GM21515 (cell line): ENCODE measurements around the gene ANKMY1.
A peak's percentile ranks its signal among the peaks of the same experiment; 100 is the strongest.

ENCODE experiments used
- ATAC-seq: cut with Tn5 transposase; IDR thresholded peaks from one replicate; pipeline ENCODE4 v1.9.1; 2021; ENCODE audit not compliant: unreplicated experiment

Gene ANKMY1

DNA sequence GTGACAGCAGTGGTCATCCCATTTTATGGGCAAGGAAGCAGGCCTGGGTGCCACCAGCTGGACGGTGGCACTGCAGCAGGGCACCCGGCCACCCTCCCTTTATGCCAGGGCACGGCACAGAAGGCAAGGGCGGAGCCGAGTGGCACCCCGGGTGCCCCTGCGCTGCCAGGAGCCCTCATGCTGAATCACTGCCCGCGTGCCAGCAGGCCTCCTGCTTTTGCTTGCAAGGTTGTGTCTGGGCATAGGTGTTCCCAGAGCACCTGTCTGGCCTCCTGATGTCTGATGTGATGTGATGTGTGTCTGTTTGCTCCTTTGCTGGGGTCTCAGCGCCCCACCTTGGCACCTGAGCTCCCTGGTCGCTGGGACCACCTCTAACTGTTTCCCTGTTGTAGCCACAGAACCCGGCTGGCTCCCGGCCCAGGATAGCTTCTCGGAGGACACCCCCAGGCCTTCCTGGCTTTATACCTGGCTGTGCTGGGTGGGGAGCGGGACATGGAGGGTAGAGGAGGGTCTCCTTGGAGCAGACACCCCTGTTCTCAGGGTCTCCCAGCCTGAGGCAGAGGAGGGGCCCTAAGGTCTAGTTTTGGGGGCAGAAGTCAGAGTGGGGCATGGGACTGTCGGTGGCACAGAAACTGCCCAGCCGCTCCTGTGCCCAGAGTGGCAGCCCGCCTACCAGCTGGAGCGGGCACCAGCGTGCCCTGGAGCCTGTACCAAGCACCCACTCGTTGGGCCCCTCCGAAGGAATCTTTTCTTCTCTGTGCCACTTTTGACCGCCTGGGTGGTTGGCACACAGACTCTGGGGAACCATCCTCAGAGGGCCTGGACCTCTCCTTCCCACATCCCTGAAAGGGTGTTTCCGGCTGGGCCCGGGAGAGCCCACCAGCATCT lies 118.7 kb downstream of the ANKMY1 start:
- no peak for ATAC-seq

DNA sequence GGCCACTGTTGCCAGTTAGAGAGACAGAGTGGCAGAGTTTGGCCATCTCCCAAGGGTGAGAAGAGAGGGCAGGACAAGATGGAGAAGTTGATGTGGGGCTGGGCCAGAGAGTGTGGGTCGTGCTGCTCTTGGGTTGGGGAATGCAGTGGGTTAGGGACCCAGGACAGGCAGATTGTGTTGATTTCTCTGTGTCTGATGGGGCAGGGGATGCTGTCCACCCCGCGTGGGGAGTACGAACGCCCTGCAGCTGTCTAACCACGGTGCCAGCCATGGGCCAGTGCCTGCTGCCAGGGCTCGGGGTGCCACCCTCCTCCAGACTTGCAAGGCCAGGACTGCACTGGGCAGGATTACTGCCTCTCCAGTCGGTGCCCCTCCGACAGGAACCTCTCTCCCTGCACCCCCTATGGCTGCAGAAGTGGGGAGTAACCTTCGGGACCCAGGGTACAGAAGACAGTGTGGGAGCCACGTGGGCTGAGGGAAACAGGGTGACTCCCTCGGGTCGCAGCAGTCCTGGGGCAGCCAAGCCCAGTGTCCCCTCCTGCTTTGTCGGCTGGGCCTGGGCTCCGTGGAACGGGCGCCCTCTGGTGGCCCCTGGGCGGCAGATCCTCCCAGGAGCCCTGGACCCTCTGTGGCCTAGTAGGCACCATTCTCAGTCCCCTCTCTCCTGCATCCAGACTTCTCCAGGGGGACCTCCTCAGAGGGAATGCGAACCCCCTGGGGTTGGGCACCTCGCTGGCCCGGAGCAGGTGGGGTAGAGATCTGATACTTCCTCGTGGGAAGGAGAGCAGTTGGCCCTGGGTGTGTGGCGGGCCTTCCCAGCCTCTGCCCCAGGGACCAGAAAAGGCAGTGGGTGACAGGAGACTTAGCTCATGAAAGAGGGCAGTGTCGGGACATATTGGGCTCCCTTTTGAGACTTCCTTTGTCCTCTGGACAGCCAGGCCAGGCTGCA lies 119.7 kb downstream of the ANKMY1 start:
- ATAC-seq: no peak

DNA sequence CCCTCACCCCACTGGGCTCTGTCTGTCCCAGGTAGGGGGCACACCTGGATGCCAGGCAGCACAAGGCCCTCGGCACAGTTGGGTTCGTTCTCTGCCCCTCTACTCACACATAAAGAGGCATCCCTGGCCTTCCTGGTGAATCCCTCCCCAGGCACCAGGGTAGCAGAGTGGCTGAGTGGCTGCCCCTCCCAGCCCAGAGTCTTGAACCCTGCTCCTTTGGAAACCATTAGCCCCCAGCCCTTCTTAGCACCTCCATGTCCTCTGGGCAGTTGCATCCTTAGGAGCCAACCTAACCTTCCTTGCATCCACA lies 120.3 kb downstream of the ANKMY1 start:
- no peak for ATAC-seq

DNA sequence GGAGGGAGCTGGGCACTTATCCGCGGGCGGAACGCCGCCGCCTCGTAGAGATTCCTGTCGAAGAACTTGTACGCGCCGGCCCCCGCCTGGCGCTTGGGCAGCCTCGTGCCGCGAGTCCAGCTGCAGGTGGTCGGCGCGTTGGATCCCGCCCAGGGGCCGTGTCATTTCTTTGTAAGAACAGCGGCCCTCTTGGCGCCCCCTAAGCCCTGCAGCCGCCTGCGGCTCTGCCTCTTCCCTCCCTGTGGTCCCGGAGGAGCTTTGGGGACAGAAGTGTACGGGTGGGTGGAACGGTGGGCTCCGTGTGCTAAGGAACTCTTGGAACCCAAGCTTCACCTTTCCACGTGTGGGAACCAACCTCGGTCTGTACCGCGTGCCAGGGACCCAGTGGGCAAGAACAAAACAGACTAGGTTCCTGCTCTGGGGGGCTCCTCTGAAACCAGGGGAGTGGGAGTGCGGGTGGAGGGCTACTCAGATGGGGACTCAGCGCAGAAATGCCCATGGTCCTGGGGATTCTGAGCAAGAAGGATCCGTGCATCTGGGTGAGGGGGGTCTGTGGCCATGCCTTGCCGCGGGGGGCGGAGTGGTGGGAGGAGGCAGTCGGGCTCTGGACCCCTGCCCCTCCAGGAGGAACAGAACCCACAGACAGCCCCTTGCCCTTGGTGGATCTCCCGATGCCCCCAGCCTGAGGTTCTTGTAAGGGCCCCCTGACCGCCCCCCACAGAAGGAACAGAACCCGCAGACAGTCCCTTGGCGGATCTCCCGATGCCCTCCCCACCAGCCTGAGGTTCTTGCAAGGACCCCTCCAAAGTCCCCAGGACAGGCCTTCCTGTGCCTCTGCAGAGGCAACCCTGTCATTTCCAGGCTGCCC lies 120.9 kb downstream of the ANKMY1 start:
- ATAC-seq: no peak

DNA sequence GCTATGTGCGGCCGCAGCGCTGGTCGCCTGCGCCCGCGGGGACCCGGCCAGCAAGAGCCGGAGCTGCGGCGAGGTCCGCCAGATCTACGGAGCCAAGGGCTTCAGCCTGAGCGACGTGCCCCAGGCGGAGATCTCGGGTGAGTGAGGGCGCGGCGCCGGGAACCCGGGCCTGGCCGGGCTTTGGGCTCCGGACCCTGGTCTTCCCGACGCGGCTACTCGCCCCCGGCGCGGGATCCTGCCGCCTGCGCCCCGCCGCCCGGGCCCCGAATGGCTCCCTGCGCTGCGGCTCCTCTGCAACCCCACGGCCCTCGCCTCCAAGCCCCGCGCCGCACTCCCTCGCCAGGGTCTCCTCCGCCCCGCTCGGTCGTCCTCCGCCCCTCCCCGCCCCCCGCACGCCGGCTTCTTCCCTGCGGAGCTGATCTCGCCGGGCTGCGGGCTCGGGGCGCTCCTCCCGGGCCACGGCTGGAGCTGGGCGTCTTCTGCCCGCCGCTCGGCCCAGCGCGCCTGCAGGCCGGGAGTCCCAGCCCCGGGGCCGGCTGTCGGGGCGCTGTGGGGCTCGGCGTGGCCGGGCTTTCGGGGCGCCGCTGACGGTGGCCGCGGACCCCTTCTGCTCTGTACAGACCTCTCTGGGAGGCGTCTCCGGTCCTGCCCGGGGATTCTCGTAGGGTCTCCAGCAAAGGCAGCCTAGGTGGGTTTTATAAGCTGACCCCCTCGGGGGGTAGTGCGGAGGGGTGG lies 121.7 kb downstream of the ANKMY1 start:
- peak; percentile 7 for ATAC-seq

DNA sequence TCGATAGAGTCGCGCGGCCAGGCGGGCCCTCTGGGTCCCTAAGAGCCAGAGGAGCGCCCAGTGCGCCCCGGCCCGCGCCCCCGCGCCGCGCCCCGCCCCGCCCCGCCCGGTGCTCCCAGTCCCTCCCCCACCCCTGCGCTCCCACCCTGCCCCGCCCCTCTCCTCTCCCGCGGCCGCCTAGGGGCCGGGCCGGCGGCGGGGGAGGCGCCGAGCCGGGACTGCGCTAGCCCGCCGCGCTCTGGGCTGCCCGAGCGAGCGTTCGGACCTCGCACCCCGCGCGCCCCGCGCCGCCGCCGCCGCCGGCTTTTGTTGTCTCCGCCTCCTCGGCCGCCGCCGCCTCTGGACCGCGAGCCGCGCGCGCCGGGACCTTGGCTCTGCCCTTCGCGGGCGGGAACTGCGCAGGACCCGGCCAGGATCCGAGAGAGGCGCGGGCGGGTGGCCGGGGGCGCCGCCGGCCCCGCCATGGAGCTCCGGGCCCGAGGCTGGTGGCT lies 122.3 kb downstream of the ANKMY1 start, which contains the start of gene GPC1:
GPC1 (plus strand) TSS at position 207 of the 491 bp plus-strand sequence; CDS start at position 463, 256 bp downstream.
- peak; percentile 48 for ATAC-seq

DNA sequence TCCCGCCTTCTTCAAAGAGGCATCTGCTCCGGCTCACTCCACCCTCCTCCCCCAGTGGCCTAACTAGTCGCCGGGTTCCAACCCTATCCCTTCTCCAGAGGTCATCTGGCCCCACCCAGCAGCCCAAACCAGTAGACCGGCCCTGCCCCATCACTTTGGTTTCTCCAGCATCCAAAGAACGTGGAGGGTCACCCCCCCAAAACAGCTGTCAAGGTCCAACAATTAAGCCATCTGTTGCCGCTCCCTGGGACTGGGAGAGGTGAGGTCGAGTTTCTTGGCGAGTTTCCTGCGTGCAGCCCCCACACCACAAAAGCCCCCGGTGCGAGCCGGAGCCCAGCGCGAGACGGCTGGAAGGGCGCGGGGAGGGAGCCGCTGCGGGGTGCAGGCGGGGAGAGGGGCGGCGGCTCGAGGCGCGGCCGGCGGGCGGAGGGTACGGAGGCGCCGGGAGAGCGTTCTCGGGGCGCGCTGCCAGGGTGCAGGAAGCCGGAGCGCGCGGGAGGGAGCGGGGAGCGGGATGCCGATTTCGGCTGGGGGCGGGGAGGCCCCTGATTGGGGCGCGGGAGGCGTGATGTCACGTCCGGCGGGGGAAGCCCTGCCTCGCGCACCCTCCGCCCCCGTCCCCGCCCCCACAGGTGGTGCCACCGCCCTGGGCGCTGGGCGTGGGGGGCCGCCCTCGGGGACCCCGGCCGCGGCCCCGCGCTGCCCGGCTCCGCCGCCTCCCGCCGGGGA lies 122.9 kb downstream of the ANKMY1 start:
- peak; percentile 71 for ATAC-seq

DNA sequence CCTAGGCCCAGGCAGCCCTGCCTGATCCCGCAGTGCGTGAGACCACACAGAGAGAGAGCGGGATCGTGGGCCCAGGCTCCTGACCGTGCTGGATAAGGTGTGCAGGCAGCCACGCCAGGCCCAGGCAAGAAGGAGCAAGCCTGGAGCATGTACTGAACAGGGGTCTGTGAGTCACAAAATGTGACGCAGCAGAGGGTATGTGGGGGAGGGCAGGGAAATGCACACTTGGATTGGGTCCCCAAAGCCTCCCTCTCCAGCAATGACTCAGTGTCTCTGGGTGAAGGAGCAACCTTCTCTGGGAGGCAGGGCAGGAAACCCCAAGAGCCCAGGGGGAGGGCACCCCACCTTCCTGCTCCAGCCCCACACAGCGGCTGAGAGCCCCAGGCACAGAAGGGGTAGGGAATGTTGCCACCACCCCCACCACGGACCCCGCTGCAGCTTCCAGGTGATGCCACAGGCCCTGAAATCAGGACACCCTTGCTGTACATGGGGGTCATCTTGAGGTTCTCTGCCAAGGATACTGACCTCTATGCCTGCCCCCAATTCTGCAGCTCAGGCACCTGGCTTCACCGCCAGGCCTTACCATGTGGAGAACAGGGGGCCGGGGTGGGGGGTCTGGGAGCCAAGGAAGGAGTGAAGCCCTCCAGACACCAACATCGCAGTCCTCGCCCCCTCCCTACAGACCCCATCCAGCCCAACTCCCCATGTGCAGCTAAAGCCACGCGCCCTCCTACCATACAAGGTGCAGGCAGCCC lies 123.6 kb downstream of the ANKMY1 start:
- ATAC-seq: no peak

DNA sequence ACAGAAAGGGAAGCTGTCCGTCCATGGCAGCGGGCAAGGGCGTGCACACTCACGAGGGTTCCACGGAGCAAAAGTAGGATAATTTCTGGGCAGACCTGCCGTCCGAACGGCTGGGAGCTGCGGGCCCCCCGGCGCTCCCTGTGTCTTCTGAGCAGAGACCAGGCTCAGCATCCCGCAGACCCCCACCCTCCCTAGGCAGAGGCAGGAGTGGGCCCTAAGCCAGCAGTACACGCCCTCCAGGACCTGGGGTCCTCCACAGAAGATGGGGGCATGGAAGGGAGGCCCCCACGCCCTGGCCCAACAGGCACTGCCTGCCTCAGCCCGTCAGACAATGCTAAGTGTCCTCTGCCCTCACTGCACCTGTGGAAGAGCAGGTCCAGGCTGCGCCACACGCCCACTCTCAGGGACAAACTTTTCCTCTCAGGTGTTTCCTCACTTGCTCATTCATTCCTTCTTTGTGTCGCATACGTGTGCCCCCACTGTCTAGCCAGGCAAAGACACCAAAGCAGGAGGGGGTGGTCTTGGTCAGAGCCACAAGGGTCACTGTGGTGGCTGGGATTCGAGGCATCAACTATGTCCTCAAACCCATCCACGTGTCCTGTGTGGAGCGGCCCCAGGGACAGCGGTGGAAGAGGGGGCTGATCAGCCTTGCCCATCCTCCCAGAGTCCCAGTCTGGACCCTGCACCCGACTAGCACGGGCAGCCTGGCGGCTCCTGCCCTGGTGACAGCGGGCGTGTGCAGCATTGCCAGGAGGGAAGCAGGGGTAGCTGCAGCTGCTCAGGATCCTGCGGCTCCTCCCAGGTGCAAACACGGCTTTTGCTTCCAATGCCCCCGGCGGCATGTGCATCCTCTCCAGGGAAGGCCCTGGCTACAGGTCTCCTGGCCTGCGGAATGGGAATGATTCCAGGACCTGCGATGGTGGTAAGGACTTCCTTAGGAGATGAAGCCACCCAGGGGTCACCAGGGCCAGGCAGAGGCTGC lies 124.7 kb downstream of the ANKMY1 start:
- no peak for ATAC-seq

DNA sequence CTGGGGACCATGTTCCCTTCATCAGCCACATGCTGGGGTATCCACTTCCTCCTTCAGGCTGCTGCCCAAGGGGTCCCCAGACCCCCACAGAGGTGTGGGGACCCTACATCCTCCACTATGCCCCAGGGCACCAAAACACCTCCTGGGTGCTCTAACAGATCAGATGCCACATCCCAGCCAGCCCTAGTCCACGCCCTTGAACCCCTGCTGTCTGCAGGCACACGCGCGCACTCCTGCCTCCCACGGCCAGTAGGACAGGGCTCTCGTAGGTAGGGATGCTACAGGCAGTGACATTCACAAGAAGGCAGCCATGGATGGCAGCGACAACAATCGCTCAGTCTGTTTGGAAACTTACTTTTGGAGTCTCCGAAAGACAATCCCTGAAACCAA lies 125.4 kb downstream of the ANKMY1 start:
- no peak for ATAC-seq

DNA sequence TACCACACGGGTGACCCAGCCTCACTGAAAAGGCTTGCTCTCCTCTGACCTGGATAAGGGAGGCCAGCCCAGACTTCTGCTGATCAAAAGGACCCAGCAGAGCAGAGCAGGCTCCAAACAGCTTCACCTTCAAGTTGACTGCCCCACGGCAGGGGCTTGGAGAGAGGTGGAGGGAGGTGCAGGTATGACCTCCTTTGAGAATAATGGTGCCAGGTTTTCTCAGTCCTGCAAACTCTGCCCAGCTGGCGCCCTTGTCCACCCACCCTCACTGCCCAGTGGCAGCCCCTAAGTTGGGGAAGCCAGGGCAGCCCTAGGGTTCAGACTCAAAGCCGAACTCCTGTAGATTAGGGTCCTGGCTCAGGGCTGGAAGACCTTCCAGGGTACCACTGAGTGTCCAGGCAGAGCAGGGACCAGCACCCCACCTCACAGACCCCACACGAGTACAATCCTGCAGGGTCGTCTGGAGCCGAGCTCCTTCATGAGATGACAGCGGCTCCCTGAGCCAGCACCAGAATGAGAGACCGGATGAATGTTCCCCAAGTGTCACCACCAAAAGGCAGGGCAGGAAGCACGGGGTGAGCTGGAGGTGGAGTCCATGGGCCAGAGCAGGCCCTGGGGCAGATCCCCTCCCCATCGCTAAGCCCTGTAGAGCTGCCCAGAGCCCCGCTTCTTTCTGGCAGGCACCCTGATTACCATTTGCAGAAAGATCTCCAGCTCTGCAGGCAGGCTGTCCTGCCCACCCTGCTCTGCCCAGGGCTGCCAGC lies 125.9 kb downstream of the ANKMY1 start:
- no peak for ATAC-seq

DNA sequence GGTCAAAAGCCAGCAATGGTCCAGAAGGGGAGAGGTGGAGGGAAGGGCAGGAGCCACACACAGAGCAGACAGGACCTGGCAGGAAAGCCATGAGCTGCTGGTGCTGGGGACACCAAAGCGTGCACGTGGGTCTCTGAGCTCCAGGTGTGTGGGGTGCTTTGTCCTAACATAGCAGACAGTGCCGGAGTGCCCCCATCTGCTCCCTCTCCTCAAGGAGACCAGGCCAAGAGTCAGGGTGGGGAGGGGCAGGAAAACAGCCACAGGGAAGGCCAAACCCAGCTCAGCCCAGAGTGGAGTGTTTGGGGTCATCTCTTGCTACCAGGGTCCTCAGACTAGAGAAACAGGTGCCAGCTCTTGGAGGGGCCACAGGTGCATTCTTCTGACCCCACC lies 126.5 kb downstream of the ANKMY1 start:
- ATAC-seq: no peak

DNA sequence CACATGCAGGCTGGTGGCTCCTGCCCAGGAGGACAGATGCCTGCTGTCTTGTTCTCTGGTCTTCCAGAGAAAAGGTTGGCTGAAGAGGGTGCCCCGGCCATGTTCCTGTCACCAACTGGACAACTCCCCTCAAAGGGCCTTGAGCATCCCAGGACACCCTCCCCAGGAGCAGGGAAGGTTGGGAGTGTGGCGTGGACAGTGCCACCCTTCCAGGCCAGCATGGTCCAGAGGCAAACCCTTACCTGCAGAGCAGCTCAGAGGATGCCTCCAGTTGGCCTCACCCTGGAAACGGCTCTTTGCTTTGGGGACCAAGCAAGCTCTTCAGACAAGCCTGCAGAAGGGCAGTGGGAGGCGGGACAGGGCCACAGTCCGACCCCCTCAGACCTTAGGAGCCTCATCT lies 127.2 kb downstream of the ANKMY1 start:
- no peak for ATAC-seq

DNA sequence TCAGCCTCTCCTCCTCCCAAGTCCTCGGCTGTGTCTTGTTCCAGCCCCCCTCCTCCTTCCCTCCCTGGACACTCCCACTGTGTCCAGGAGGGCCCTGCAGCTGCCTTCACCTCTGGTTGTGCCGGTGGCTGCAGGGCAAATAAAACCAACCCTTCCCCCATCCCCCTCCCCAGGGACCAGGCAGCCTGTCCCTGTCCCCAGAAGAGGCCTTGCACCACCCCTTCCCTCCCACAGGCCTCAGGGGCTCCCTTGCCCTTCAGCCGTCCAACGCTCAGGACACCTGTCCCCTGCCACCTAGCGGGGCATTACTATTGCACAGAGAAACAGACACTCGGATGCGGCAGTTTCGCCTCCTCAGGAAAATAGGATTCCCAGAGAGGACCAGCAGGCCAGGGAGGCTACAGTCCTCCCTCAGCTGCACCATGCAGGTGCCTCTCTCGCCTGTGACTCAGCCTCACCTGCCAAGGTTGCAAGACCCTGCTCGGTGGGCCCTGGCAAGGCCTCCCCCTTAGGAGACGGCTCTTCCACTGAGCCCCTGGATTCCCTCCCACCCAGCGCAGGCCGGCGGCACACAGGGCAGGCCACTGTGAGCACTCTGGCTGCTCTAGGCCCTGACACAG lies 127.8 kb downstream of the ANKMY1 start:
- ATAC-seq: no peak
